ENCODE data around the gene MSH5. TPM values are rescaled to one million over a fixed set of nuclear protein-coding genes. Genes with fewer than 3 reads are reported as not detected.
"Not testable (repeated sequence)": the region's sequence is repeated elsewhere in the genome, so short reads cannot be mapped to it uniquely, and the experiment has no call there.

The MSH5 gene
- total RNA-seq, 2 experiments from 2014 or later: 75.6 to 109 TPM

GRCh38 chr6:31780507-31781243 lies 40.9 kb downstream of the MSH5 start:
- peaks cover 19% of the 10 kb centered on the region for H3K36me3 Mint-ChIP-seq
- H3K4me3 Mint-ChIP-seq: no peak overlapping the region
- CTCF ChIA-PET: interaction anchor here (1.0 to 1.8 kb wide), 4 partner anchors 10 to 50 kb away, joined by 3 to 7 read pairs (median 6); no protein-coding TSS in a partner anchor
- H3K4me1 Mint-ChIP-seq: peaks cover 21% of the 10 kb centered on the region
- ATAC-seq (no peak), DNase-seq (no peak)
- no peak overlapping the region for H3K27ac Mint-ChIP-seq
- H3K27me3 Mint-ChIP-seq: no peaks in the 10 kb centered on the region
- no peaks in the 10 kb centered on the region for H3K9me3 Mint-ChIP-seq (ENCODE audit: low read depth)

GRCh38 chr6:31781244-31782125 lies 41.7 kb downstream of the MSH5 start:
- Mint-ChIP-seq H3K27me3 (no peaks in the 10 kb centered on the region), H3K4me3 (no peak overlapping the region), H3K4me1 (peaks cover 14% of the 10 kb centered on the region), H3K9me3 (ENCODE audit: low read depth) (no peaks in the 10 kb centered on the region), H3K27ac (no peak overlapping the region), H3K36me3 (peaks cover 21% of the 10 kb centered on the region)
- CTCF ChIA-PET: interaction anchor here (1.8 kb wide), 2 partner anchors 9 to 12 kb away, joined by 6 to 7 read pairs; no protein-coding TSS in a partner anchor
- ATAC-seq: no peak
- DNase-seq: no peak

GRCh38 chr6:31782126-31782855 lies 42.5 kb downstream of the MSH5 start:
- no peak overlapping the region for H3K27ac Mint-ChIP-seq
- H3K9me3 Mint-ChIP-seq (ENCODE audit: low read depth): no peaks in the 10 kb centered on the region
- H3K4me1 Mint-ChIP-seq: peaks cover 6% of the 10 kb centered on the region
- DNase-seq (no peak), ATAC-seq (no peak)
- no peak overlapping the region for H3K4me3 Mint-ChIP-seq
- CTCF ChIA-PET: interaction anchor here (1.8 kb wide), 1 partner anchor 12 kb away, joined by 6 read pairs; no protein-coding TSS in a partner anchor
- H3K36me3 Mint-ChIP-seq: peaks cover 21% of the 10 kb centered on the region
- H3K27me3 Mint-ChIP-seq: no peaks in the 10 kb centered on the region

- CTCF ChIA-PET: interaction anchor here (1.3 to 1.9 kb wide), 3 partner anchors 15 to 55 kb away, joined by 3 to 9 read pairs (median 4); partner anchors contain the start of genes DDAH2 and LSM2
- Mint-ChIP-seq H3K27ac (no peak overlapping the region), H3K27me3 (no peaks in the 10 kb centered on the region), H3K4me1 (peaks cover 2% of the 10 kb centered on the region), H3K9me3 (ENCODE audit: low read depth) (no peaks in the 10 kb centered on the region), H3K4me3 (no peak overlapping the region), H3K36me3 (peaks cover 21% of the 10 kb centered on the region)
- DNase-seq: no peak
- ATAC-seq: no peak
These were observed 44.5 kb downstream of the MSH5 start for GRCh38 chr6:31784098-31784925.

GRCh38 chr6:31785475-31785874 lies 45.7 kb downstream of the MSH5 start:
- no peak for ATAC-seq
- Mint-ChIP-seq H3K27me3 (no peaks in the 10 kb centered on the region), H3K4me3 (no peak overlapping the region), H3K9me3 (ENCODE audit: low read depth) (no peaks in the 10 kb centered on the region), H3K36me3 (peaks cover 23% of the 10 kb centered on the region), H3K4me1 (peaks cover 5% of the 10 kb centered on the region), H3K27ac (no peak overlapping the region)
- DNase-seq: no peak
- CTCF ChIA-PET: interaction anchor here (1.4 to 6.3 kb wide), 3 partner anchors 15 to 21 kb away, joined by 4 to 39 read pairs (median 9); partner anchors contain the start of gene LSM2

GRCh38 chr6:31791324-31792089 lies 51.7 kb downstream of the MSH5 start:
- Mint-ChIP-seq H3K27me3 (no peaks in the 10 kb centered on the region), H3K27ac (peak overlapping the region; percentile 56), H3K36me3 (peaks cover 18% of the 10 kb centered on the region), H3K4me3 (no peak overlapping the region), H3K4me1 (peaks cover 34% of the 10 kb centered on the region), H3K9me3 (ENCODE audit: low read depth) (no peaks in the 10 kb centered on the region)
- no peak for ATAC-seq
- peak; percentile 63 for DNase-seq
- CTCF ChIA-PET: interaction anchor here (0.6 to 6.3 kb wide), 25 partner anchors 8 to 262 kb away, joined by 3 to 39 read pairs (median 5); partner anchors contain the start of genes C6orf47, HSPA1A, HSPA1B and HSPA1L

- ATAC-seq: no peak
- Mint-ChIP-seq H3K27me3 (no peaks in the 10 kb centered on the region), H3K27ac (no peak overlapping the region), H3K36me3 (peaks cover 19% of the 10 kb centered on the region), H3K9me3 (ENCODE audit: low read depth) (no peaks in the 10 kb centered on the region), H3K4me1 (peaks cover 39% of the 10 kb centered on the region), H3K4me3 (no peak overlapping the region)
- DNase-seq: no peak
- CTCF ChIA-PET: interaction anchor here (0.6 to 6.3 kb wide), 15 partner anchors 12 to 133 kb away, joined by 3 to 39 read pairs (median 5); partner anchors contain the start of genes C6orf47, HSPA1A, HSPA1L and LY6G5B
These were observed 52.2 kb downstream of the MSH5 start for GRCh38 chr6:31792090-31792374.

GRCh38 chr6:31792761-31793171 lies 53.0 kb downstream of the MSH5 start:
- Mint-ChIP-seq H3K9me3 (ENCODE audit: low read depth) (no peaks in the 10 kb centered on the region), H3K4me3 (no peak overlapping the region), H3K4me1 (peaks cover 46% of the 10 kb centered on the region), H3K27ac (peak overlapping the region; percentile 75), H3K27me3 (no peaks in the 10 kb centered on the region), H3K36me3 (peaks cover 24% of the 10 kb centered on the region)
- CTCF ChIA-PET: no interaction called here
- DNase-seq (no peak), ATAC-seq (no peak)

GRCh38 chr6:31793927-31794245 lies 54.1 kb downstream of the MSH5 start:
- CTCF ChIA-PET: interaction anchor here (0.7 to 2.6 kb wide), 4 partner anchors 21 to 1721 kb away, joined by 3 to 13 read pairs (median 5); partner anchors contain the start of gene CLIC1
- H3K27me3 Mint-ChIP-seq; DNase-seq; ATAC-seq; H3K9me3 Mint-ChIP-seq (ENCODE audit: low read depth): not testable (repeated sequence)
- peak overlapping the region; percentile 96 for H3K4me3 Mint-ChIP-seq
- H3K4me1 Mint-ChIP-seq: peaks cover 53% of the 10 kb centered on the region
- H3K36me3 Mint-ChIP-seq: peaks cover 30% of the 10 kb centered on the region
- peak overlapping the region; percentile 89 for H3K27ac Mint-ChIP-seq

- no peaks in the 10 kb centered on the region for H3K27me3 Mint-ChIP-seq
- H3K4me3 Mint-ChIP-seq: peak overlapping the region; percentile 96
- peaks cover 28% of the 10 kb centered on the region for H3K36me3 Mint-ChIP-seq
- H3K4me1 Mint-ChIP-seq: peaks cover 53% of the 10 kb centered on the region
- peak overlapping the region; percentile 89 for H3K27ac Mint-ChIP-seq
- CTCF ChIA-PET: interaction anchor here (0.7 to 4.8 kb wide), 5 partner anchors 12 to 58 kb away, joined by 3 to 46 read pairs (median 6); partner anchors contain the start of genes CLIC1 and LSM2
- no peak for ATAC-seq
- no peak for DNase-seq
- no peaks in the 10 kb centered on the region for H3K9me3 Mint-ChIP-seq (ENCODE audit: low read depth)
These were observed 54.6 kb downstream of the MSH5 start for GRCh38 chr6:31794294-31794865.

- no peaks in the 10 kb centered on the region for H3K9me3 Mint-ChIP-seq (ENCODE audit: low read depth)
- CTCF ChIA-PET: interaction anchor here (0.7 to 4.8 kb wide), 14 partner anchors 9 to 59 kb away, joined by 3 to 46 read pairs (median 5); partner anchors contain the start of genes CLIC1, HSPA1A, HSPA1L and LSM2
- H3K27ac Mint-ChIP-seq: peak overlapping the region; percentile 98
- DNase-seq: no peak
- peak overlapping the region; percentile 96 for H3K4me3 Mint-ChIP-seq
- H3K36me3 Mint-ChIP-seq: peaks cover 26% of the 10 kb centered on the region
- H3K27me3 Mint-ChIP-seq: no peaks in the 10 kb centered on the region
- H3K4me1 Mint-ChIP-seq: peaks cover 51% of the 10 kb centered on the region
- ATAC-seq: peak; percentile 1
These were observed 55.2 kb downstream of the MSH5 start for GRCh38 chr6:31794866-31795615.

Measured in activated CD8-positive, alpha-beta memory T cell treated with anti-CD3 and anti-CD28 coated beads, Interleukin-2, amount 10 ng/mL, durations not matched to agents 7 days and 5 days (primary cell).